GM23248 (cell line): ENCODE results near the gene TP53I13. TPM values are rescaled to one million over a fixed set of nuclear protein-coding genes. Genes with fewer than 3 reads are reported as not detected.

Experiments
- DNase-seq: peaks from one replicate; pipeline ENCODE4 v3.0.0-alpha.2; 2015
- H2AFZ ChIP-seq: fragments of 200-600 bp; sonication (generic); 2 replicates; pipeline ENCODE4 v1.6.1; 2016; ENCODE audit warnings: antibody characterized with exemption
- H3F3A ChIP-seq: fragments of 200-600 bp; sonication (generic); 2 replicates; pipeline ENCODE4 v1.6.1; 2016; ENCODE audit warnings: mild to moderate bottlenecking, antibody characterized with exemption, mixed run types; ENCODE audit not compliant: insufficient read depth
- H3K27ac ChIP-seq: fragments of 200-600 bp; sonication (generic); 2 replicates; pipeline ENCODE4 v1.5.1; 2016; ENCODE audit warnings: mild to moderate bottlenecking
- H3K27me3 ChIP-seq: fragments of 200-600 bp; sonication (generic); replicated peaks from 2 replicates; pipeline ENCODE4 v1.6.1; 2016; ENCODE audit warnings: mild to moderate bottlenecking; ENCODE audit not compliant: insufficient read depth
- H3K36me3 ChIP-seq: fragments of 200-600 bp; sonication (generic); 2 replicates; pipeline ENCODE4 v1.6.1; 2016; ENCODE audit warnings: low read depth, mild to moderate bottlenecking
- H3K4me1 ChIP-seq: fragments of 200-600 bp; sonication (generic); 2 replicates; pipeline ENCODE4 v1.6.1; 2016; ENCODE audit warnings: mild to moderate bottlenecking; ENCODE audit not compliant: insufficient read depth
- H3K4me2 ChIP-seq: fragments of 200-600 bp; sonication (generic); one replicate; pipeline ENCODE4 v1.6.1; 2016; ENCODE audit warnings: mild to moderate bottlenecking; ENCODE audit not compliant: unreplicated experiment
- H3K4me3 ChIP-seq: fragments of 200-600 bp; sonication (generic); 2 replicates; pipeline ENCODE4 v1.5.1; 2016; ENCODE audit warnings: mild to moderate bottlenecking
- H3K79me2 ChIP-seq: fragments of 200-600 bp; sonication (generic); 2 replicates; pipeline ENCODE4 v1.6.1; 2016; ENCODE audit warnings: mild to moderate bottlenecking; ENCODE audit not compliant: insufficient read depth
- H3K9ac ChIP-seq: fragments of 200-600 bp; sonication (generic); 2 replicates; pipeline ENCODE4 v1.6.1; 2016; ENCODE audit warnings: mild to moderate bottlenecking
- H3K9me2 ChIP-seq: fragments of 200-600 bp; sonication (generic); 2 replicates; pipeline ENCODE4 v1.6.1; 2016; ENCODE audit warnings: mixed run types, mild to moderate bottlenecking, moderate library complexity; ENCODE audit not compliant: insufficient read depth
- H3K9me3 ChIP-seq: fragments of 200-600 bp; sonication (generic); one replicate; pipeline ENCODE4 v1.6.1; 2017; ENCODE audit warnings: low read depth
- H4K20me1 ChIP-seq: fragments of 200-600 bp; sonication (generic); 2 replicates; pipeline ENCODE4 v1.6.0; 2016; ENCODE audit not compliant: insufficient read depth
- EZH2 ChIP-seq: fragments of 200-600 bp; sonication (generic); IDR thresholded peaks from 2 replicates; pipeline ENCODE4 v1.6.1; 2018; ENCODE audit warnings: antibody characterized with exemption, mild to moderate bottlenecking; ENCODE audit not compliant: insufficient read depth, poor library complexity, severe bottlenecking
- EZH2phosphoT487 ChIP-seq: fragments of 200-600 bp; sonication (generic); IDR thresholded peaks from 2 replicates; pipeline ENCODE4 v1.6.1; 2018; ENCODE audit warnings: antibody characterized with exemption, moderate library complexity, mild to moderate bottlenecking, low read depth; ENCODE audit not compliant: insufficient read depth
- WGBS, 2 experiments: methylation state at CpG; one replicate each; pipeline ENCODE4 v1.1.6; 2015 to 2017; ENCODE audit warnings: low lambda C conversion rate in 2 of 2, low coverage in 1 of 2; ENCODE audit errors: missing lambda C conversion rate in 2 of 2; 5-methylcytosine and 5-hydroxymethylcytosine counted together
- in situ Hi-C: fragments of 300-500 bp; cut with MboI; formaldehyde crosslinking; loops from 2 replicates; pipeline ENCODE4 v1.15.0; 2020
- polyA plus RNA-seq: library from polyadenylated mRNA; unstranded; fragments of >200 nt; fragmentation: Nextera tagmentation; extraction: Ambion mirVana; gene quantifications from 2 replicates; pipeline ENCODE4 v1.2.1, GENCODE V29; 2016
- total RNA-seq: library from RNA; depleted of rRNA; stranded (reverse); fragments of >200 nt; shearing (Covaris generic); gene quantifications from 2 replicates; pipeline ENCODE4 v1.2.3, GENCODE V29; 2014

The TP53I13 gene
- total and polyA plus RNA-seq, 2 experiments from 2014 or later = 37.3 to 67.2 TPM

DNA sequence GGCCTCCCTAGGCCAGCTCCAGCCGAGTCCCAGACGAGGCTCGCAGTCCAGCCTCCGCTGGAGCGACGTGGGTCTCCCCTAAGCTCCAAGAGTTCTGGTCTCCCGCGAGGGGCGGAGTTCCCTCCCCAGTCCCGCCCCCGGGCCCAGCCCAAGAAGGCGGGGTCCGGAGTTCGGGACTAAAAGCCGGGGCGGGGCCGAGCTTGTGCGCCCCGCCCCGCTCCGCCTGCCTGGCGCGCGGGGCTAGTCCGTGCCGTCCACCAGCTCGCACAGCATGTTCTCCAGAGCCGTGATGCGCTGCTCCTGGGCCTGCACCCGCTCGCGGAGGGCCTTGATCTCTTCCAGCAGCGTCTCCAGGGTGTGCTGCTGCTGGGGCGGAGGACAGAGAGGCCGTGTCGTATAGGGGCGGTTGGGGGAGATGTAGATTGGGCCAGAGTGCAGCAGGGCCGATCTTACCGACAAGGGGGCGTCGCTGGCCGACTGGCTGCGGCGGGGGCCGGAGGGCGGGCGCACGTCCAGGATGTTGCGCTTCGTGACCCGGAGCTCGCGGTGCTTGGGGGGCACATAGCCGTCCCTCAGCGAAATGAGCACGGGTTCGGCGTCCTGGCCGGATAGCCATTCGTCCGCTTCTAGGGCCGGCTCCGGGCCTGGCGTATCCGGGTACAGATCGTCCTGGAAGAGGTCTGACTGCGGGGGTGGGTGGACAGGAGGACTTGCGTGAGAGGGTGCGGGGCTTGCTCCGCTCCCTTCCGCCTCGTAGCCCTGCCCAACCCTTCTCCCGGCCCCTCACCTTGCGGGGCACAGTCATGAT, 47.2 kb downstream of the TP53I13 start:
- Histone ChIP-seq H3F3A (no peaks in the 10 kb centered on the region), H3K4me3 (peak overlapping the region; percentile 66), H3K27ac (peak overlapping the region; percentile 35; the same call in 1 of the 2 replicates), H3K79me2 (no peaks in the 10 kb centered on the region), H3K4me1 (no peaks in the 10 kb centered on the region), H3K36me3 (no peaks in the 10 kb centered on the region), H4K20me1 (no peaks in the 10 kb centered on the region), H3K9me2 (no peaks in the 10 kb centered on the region), H3K4me2 (peak overlapping the region; percentile 80), H3K27me3 (no peaks in the 10 kb centered on the region), H3K9me3 (no peaks in the 10 kb centered on the region), H3K9ac (peak overlapping the region; percentile 49; the same call in 1 of the 2 replicates), H2AFZ (peak overlapping the region; percentile 75)
- 8 to 12% methylated on average over 48 to 68 of the region's 74 CpGs for WGBS, 2 experiments
- TF ChIP-seq EZH2 = no peak
- no peak for TF ChIP-seq EZH2phosphoT487
- in situ Hi-C loops = no loop called here
- DNase-seq = peak; percentile 96

GRCh38 chr17:29616300-29617048, 48.0 kb downstream of the TP53I13 start:
- no peaks in the 10 kb centered on the region for H4K20me1 ChIP-seq
- no peak overlapping the region for H3K4me2 ChIP-seq
- H3K4me3 ChIP-seq = peak overlapping the region; percentile 66; the same call in 1 of the 2 replicates
- no peaks in the 10 kb centered on the region for H3K36me3 ChIP-seq
- no peak for DNase-seq
- no peaks in the 10 kb centered on the region for H3K27me3 ChIP-seq
- no peaks in the 10 kb centered on the region for H3K9me2 ChIP-seq
- no peaks in the 10 kb centered on the region for H3K9me3 ChIP-seq
- no peaks in the 10 kb centered on the region for H3K4me1 ChIP-seq
- in situ Hi-C loops = no loop called here
- WGBS, 2 experiments = 60 to 63% methylated on average over 31 to 32 of the region's 32 CpGs
- no peaks in the 10 kb centered on the region for H3F3A ChIP-seq
- H2AFZ ChIP-seq = no peak overlapping the region
- H3K9ac ChIP-seq = no peak overlapping the region
- H3K27ac ChIP-seq = no peak overlapping the region
- H3K79me2 ChIP-seq = no peaks in the 10 kb centered on the region
- TF ChIP-seq EZH2 = no peak

DNA sequence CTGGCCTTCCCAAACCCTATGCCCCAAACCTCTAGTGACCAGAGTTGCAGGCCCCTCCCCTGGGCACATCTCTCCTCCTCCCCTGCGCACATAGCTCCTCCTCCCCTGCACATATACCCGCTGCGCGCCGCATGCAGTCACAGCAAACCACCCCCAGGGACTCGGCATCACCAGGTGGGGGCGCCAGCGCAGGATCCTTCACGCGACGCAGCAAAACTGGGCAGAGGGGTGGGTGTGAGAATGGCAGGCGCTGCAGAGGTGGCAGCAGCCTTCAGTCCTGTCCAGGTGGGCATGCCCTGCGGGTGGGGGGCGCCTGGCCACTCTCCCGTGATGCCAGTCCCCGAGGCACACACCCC, 48.6 kb downstream of the TP53I13 start:
- Histone ChIP-seq H3K4me3 (no peak overlapping the region), H3F3A (no peaks in the 10 kb centered on the region), H3K27ac (no peak overlapping the region), H3K4me1 (no peaks in the 10 kb centered on the region), H3K4me2 (no peak overlapping the region), H3K27me3 (no peaks in the 10 kb centered on the region), H3K9ac (no peak overlapping the region), H3K79me2 (no peaks in the 10 kb centered on the region), H3K36me3 (no peaks in the 10 kb centered on the region), H2AFZ (no peak overlapping the region), H4K20me1 (no peaks in the 10 kb centered on the region), H3K9me2 (no peaks in the 10 kb centered on the region), H3K9me3 (no peaks in the 10 kb centered on the region)
- peak; percentile 51 for DNase-seq
- TF ChIP-seq EZH2 (no peak), EZH2phosphoT487 (no peak)
- WGBS, 2 experiments = 39 to 48% methylated on average over 16 of the region's 16 CpGs
- in situ Hi-C loops = no loop called here

DNA sequence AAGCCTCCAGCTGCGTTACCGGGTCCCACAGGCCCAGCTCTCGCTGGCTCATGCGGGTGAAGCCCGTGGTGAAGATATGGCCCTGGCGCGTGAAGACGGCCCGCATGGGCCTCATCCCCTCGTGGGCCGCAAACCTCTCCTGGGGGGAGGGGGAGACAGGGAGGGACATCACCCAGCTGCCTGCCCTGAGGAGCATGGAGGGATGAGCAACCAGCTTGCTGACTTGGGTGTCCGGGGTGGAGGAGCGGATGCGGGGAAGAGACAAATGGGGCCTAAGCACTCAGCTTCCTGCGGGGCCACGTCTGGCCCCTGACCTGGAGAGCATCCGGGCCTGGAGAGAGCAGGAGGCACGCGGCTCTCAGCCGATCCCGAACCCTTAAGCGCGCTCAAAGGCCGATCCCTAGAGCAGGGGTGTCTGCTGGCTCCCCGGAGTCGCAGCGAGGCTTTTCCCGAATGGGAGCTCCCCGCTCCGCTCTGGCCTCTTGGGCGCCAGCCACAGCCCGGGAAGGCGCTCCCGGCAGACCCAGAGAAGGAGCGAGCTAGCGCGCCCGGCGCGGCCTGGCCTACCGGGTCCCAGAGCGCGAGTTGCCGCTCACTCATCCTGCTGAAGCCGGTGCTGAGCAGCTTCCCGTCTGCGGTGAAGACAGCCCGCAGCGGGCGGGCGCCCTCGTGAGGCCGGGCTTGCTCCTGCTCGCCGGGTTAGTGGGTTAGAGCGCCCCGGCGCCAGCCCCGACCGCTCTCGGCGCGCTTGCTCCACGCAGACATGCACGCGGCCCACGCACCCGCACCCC, 49.2 kb downstream of the TP53I13 start:
- Histone ChIP-seq H3K27me3 (no peaks in the 10 kb centered on the region), H4K20me1 (no peaks in the 10 kb centered on the region), H3K4me3 (no peak overlapping the region), H3K27ac (no peak overlapping the region), H2AFZ (no peak overlapping the region), H3K36me3 (no peaks in the 10 kb centered on the region), H3K4me1 (no peaks in the 10 kb centered on the region), H3K9ac (no peak overlapping the region), H3K4me2 (no peak overlapping the region), H3K79me2 (no peaks in the 10 kb centered on the region), H3K9me3 (no peaks in the 10 kb centered on the region), H3K9me2 (no peaks in the 10 kb centered on the region), H3F3A (no peaks in the 10 kb centered on the region)
- peak; percentile 50 for DNase-seq
- TF ChIP-seq EZH2 (no peak), EZH2phosphoT487 (no peak)
- whole genome bisulfite sequencing, 2 experiments = 43 to 46% methylated on average over 46 to 51 of the region's 68 CpGs
- in situ Hi-C loops = no loop called here
